H9 (cell line): ENCODE measurements around the gene MED15. TPM values are rescaled to one million over a fixed set of nuclear protein-coding genes. Genes with fewer than 3 reads are reported as not detected.

Experiments used
- DNase-seq: peaks from one replicate; pipeline ENCODE4 v3.0.0-alpha.2; 2017
- H2AFZ ChIP-seq: one replicate; pipeline ENCODE4 v1.6.1; 2013; ENCODE audit warnings: mild to moderate bottlenecking, low read length, control low read depth, moderate library complexity
- H2AK5ac ChIP-seq: 2 replicates; pipeline ENCODE4 v1.6.1; 2013; ENCODE audit warnings: low read length, control low read depth, mixed read lengths; ENCODE audit not compliant: insufficient read length
- H2BK120ac ChIP-seq: one replicate; pipeline ENCODE4 v1.6.1; 2013; ENCODE audit warnings: low read depth, mild to moderate bottlenecking, low read length, control low read depth, inconsistent platforms; ENCODE audit not compliant: poor library complexity, severe bottlenecking
- H2BK12ac ChIP-seq: 2 replicates; pipeline ENCODE4 v1.6.1; 2013; ENCODE audit warnings: low read length, control low read depth, mixed read lengths, low read depth; ENCODE audit not compliant: insufficient read length
- H2BK15ac ChIP-seq: 2 replicates; pipeline ENCODE4 v1.6.1; 2013; ENCODE audit warnings: low read depth, low read length, control low read depth
- H2BK20ac ChIP-seq: one replicate; pipeline ENCODE4 v1.6.1; 2013; ENCODE audit warnings: low read depth, mild to moderate bottlenecking, low read length, control low read depth, inconsistent platforms; ENCODE audit not compliant: poor library complexity, severe bottlenecking
- H2BK5ac ChIP-seq: 2 replicates; pipeline ENCODE4 v1.6.1; 2013; ENCODE audit warnings: low read length, control low read depth, mixed read lengths; ENCODE audit not compliant: insufficient read length
- H3K14ac ChIP-seq: 2 replicates; pipeline ENCODE4 v1.6.1; 2013; ENCODE audit warnings: low read length, control low read depth; ENCODE audit not compliant: insufficient read depth
- H3K18ac ChIP-seq: 2 replicates; pipeline ENCODE4 v1.6.1; 2013; ENCODE audit warnings: low read depth, mild to moderate bottlenecking, mixed read lengths, low read length, control low read depth; ENCODE audit not compliant: insufficient read length
- H3K23ac ChIP-seq: 2 replicates; pipeline ENCODE4 v1.6.1; 2013; ENCODE audit warnings: low read length, control low read depth, mixed read lengths, low read depth; ENCODE audit not compliant: insufficient read length
- H3K23me2 ChIP-seq: 2 replicates; pipeline ENCODE4 v1.6.1; 2013; ENCODE audit warnings: low read depth, mild to moderate bottlenecking, mixed read lengths, low read length, control low read depth; ENCODE audit not compliant: insufficient read length, poor library complexity, severe bottlenecking
- H3K27ac ChIP-seq: 2 replicates; pipeline ENCODE4 v1.5.1; 2013; ENCODE audit warnings: low read length, control low read depth, mixed read lengths, low read depth; ENCODE audit not compliant: insufficient read length
- H3K27me3 ChIP-seq: 2 replicates; pipeline ENCODE4 v1.6.1; 2013; ENCODE audit warnings: low read length, control low read depth, inconsistent platforms; ENCODE audit not compliant: insufficient read depth
- H3K4ac ChIP-seq: 2 replicates; pipeline ENCODE4 v1.6.1; 2013; ENCODE audit warnings: low read depth, mild to moderate bottlenecking, control low read depth, inconsistent platforms, low read length, moderate library complexity
- H3K4me1 ChIP-seq: 2 replicates; pipeline ENCODE4 v1.6.1; 2013; ENCODE audit warnings: low read length, control low read depth, inconsistent platforms; ENCODE audit not compliant: insufficient read depth
- H3K4me2 ChIP-seq: 2 replicates; pipeline ENCODE4 v1.6.1; 2013; ENCODE audit warnings: low read length, control low read depth, mixed read lengths; ENCODE audit not compliant: insufficient read length, insufficient read depth
- H3K56ac ChIP-seq: 2 replicates; pipeline ENCODE4 v1.6.1; 2013; ENCODE audit warnings: low read depth, mild to moderate bottlenecking, mixed read lengths, low read length, control low read depth; ENCODE audit not compliant: insufficient read length
- H3K79me1 ChIP-seq: 2 replicates; pipeline ENCODE4 v1.6.1; 2013; ENCODE audit warnings: low read depth, mild to moderate bottlenecking, moderate library complexity, low read length, control low read depth, inconsistent platforms; ENCODE audit not compliant: insufficient read depth, poor library complexity, severe bottlenecking
- H3K79me2 ChIP-seq: 2 replicates; pipeline ENCODE4 v1.6.1; 2013; ENCODE audit warnings: low read length, control low read depth, inconsistent platforms; ENCODE audit not compliant: insufficient read depth
- H3K9ac ChIP-seq: 2 replicates; pipeline ENCODE4 v1.6.1; 2013; ENCODE audit warnings: low read length, control low read depth, mixed read lengths; ENCODE audit not compliant: insufficient read length; ENCODE audit errors: extremely low read depth
- H3K9me3 ChIP-seq: one replicate; pipeline ENCODE4 v1.6.1; 2013; ENCODE audit warnings: low read depth, low read length, inconsistent platforms; ENCODE audit not compliant: control insufficient read depth
- H3T11ph ChIP-seq: one replicate; pipeline ENCODE4 v1.6.1; 2013; ENCODE audit warnings: mild to moderate bottlenecking, low read length, control low read depth, inconsistent platforms
- H4K20me1 ChIP-seq: one replicate; pipeline ENCODE4 v1.6.1; 2013; ENCODE audit not compliant: control insufficient read depth, insufficient read length, insufficient read depth
- H4K5ac ChIP-seq: 2 replicates; pipeline ENCODE4 v1.6.1; 2013; ENCODE audit warnings: low read depth, mild to moderate bottlenecking, mixed read lengths, low read length, control low read depth; ENCODE audit not compliant: insufficient read length
- H4K8ac ChIP-seq: replicated peaks from 2 replicates; pipeline ENCODE4 v1.6.1; 2013; ENCODE audit warnings: low read length, control low read depth, mixed read lengths, low read depth; ENCODE audit not compliant: insufficient read length
- H4K91ac ChIP-seq: 2 replicates; pipeline ENCODE4 v1.6.1; 2013; ENCODE audit warnings: low read depth, mild to moderate bottlenecking, moderate library complexity, mixed read lengths, low read length, control low read depth; ENCODE audit not compliant: insufficient read length
- H3K27ac Mint-ChIP-seq, 3 experiments: 2 replicates in 2 of 3; 3 replicates in 1 of 3; pipeline ENCODE4 v1.8.0; 2020 to 2021; ENCODE audit warnings: mixed read lengths in 3 of 3, mild to moderate bottlenecking in 1 of 3, moderate library complexity in 1 of 3
- H3K27me3 Mint-ChIP-seq: 2 replicates; pipeline ENCODE4 v1.8.0; 2021; ENCODE audit warnings: low read depth, mild to moderate bottlenecking, moderate library complexity, mixed read lengths
- H3K36me3 Mint-ChIP-seq, 3 experiments: 2 replicates in 2 of 3; 3 replicates in 1 of 3; pipeline ENCODE4 v1.8.0; 2020 to 2021; ENCODE audit warnings: low read depth in 3 of 3, mixed read lengths in 3 of 3; ENCODE audit not compliant: insufficient read depth in 1 of 3
- H3K4me1 Mint-ChIP-seq, 2 experiments: 2 replicates each; pipeline ENCODE4 v1.8.0; 2020; ENCODE audit warnings: mixed read lengths in 2 of 2
- H3K4me3 Mint-ChIP-seq, 2 experiments: 2 replicates in 1 of 2; 3 replicates in 1 of 2; pipeline ENCODE4 v1.8.0; 2020 to 2021; ENCODE audit warnings: mild to moderate bottlenecking in 2 of 2, mixed read lengths in 2 of 2, moderate library complexity in 1 of 2
- H3K9me3 Mint-ChIP-seq, 2 experiments: 2 replicates in 1 of 2; 3 replicates in 1 of 2; pipeline ENCODE4 v1.8.0; 2020; ENCODE audit warnings: mild to moderate bottlenecking in 2 of 2, mixed read lengths in 2 of 2, moderate library complexity in 1 of 2
- CTCF ChIP-seq: fragments of 200-600 bp; sonication (generic); conservative IDR thresholded peaks from 3 replicates; pipeline ENCODE4 v1.8.0; 2021; ENCODE audit warnings: antibody characterized with exemption, mild to moderate bottlenecking
- WGBS: extraction: QIAGEN DNeasy Blood & Tissue Kit; methylation state at CpG from one replicate; pipeline ENCODE4 v1.1.7; 2013; ENCODE audit warnings: missing lambda C conversion rate, low lambda C conversion rate, mixed read lengths; ENCODE audit not compliant: insufficient read length; ENCODE audit errors: extremely low coverage; 5-methylcytosine and 5-hydroxymethylcytosine counted together
- total RNA-seq: library from RNA; stranded (reverse); gene quantifications from 2 replicates; pipeline ENCODE4 v1.2.1, GENCODE V29; 2021

The MED15 gene
- total RNA-seq, 1 experiment from 2014 or later = 47.4 TPM

GRCh38 chr22:20601308-20601707, 93.9 kb downstream of the MED15 start:
- no peak overlapping the region for H2BK15ac ChIP-seq
- no peak overlapping the region for H2BK20ac ChIP-seq
- no peaks in the 10 kb centered on the region for H3K79me1 ChIP-seq
- Mint-ChIP-seq H3K36me3 (no peaks in the 10 kb centered on the region), H3K27me3 (no peaks in the 10 kb centered on the region), H3K27ac (no peak overlapping the region), H3K4me3 (no peak overlapping the region), H3K4me1 (peaks cover 10 to 15% of the 10 kb centered on the region in 2 experiments), H3K9me3 (no peaks in the 10 kb centered on the region)
- no peak overlapping the region for H3K27ac ChIP-seq
- H3K18ac ChIP-seq = no peak overlapping the region
- H4K20me1 ChIP-seq = no peaks in the 10 kb centered on the region
- H3K9me3 ChIP-seq = no peaks in the 10 kb centered on the region
- no peak overlapping the region for H2BK120ac ChIP-seq
- no peak for TF ChIP-seq CTCF
- no peak overlapping the region for H3T11ph ChIP-seq
- no peak overlapping the region for H2AFZ ChIP-seq
- H3K9ac ChIP-seq = no peak overlapping the region
- H3K23ac ChIP-seq = no peak overlapping the region
- WGBS = no CpG with 5 or more reads among the region's 7 CpGs
- no peak overlapping the region for H3K4ac ChIP-seq
- H3K14ac ChIP-seq = no peak overlapping the region
- no peaks in the 10 kb centered on the region for H3K4me1 ChIP-seq
- no peak overlapping the region for H4K8ac ChIP-seq
- H3K79me2 ChIP-seq = no peaks in the 10 kb centered on the region
- H4K91ac ChIP-seq = no peak overlapping the region
- DNase-seq = no peak
- no peak overlapping the region for H4K5ac ChIP-seq
- no peak overlapping the region for H3K56ac ChIP-seq
- no peak overlapping the region for H2BK12ac ChIP-seq
- H3K4me2 ChIP-seq = no peak overlapping the region
- H3K23me2 ChIP-seq = no peaks in the 10 kb centered on the region
- no peak overlapping the region for H2BK5ac ChIP-seq
- H2AK5ac ChIP-seq = no peak overlapping the region
- H3K27me3 ChIP-seq = no peaks in the 10 kb centered on the region
